B cell (primary cell): ENCODE results near the gene ACSL4. TPM values are rescaled to one million over a fixed set of nuclear protein-coding genes. Genes with fewer than 3 reads are reported as not detected.

Experiments used
- ATAC-seq: fragments of 200-7000 bp; cut with Tn5 transposase; one replicate; pipeline ENCODE4 v1.10.0; 2021; ENCODE audit warnings: low read depth, mild to moderate bottlenecking, moderate number of reproducible peaks, moderate library complexity
- CTCF ChIA-PET: fragments of 350-600 bp; sonication (Branson Sonifier 250); formaldehyde crosslinking; loops from one replicate; lab custom pipeline; 2021; ENCODE audit warnings: antibody characterized with exemption, inconsistent platforms; lab: Charles Lee
- POLR2A ChIA-PET: fragments of 350-600 bp; sonication (Branson Sonifier 250); formaldehyde crosslinking; loops from one replicate; lab custom pipeline; 2021; ENCODE audit warnings: antibody characterized with exemption; lab: Charles Lee
- DNase-seq: peaks from one replicate; pipeline ENCODE4 v3.0.0; 2013
- H2AFZ ChIP-seq: 2 replicates; pipeline ENCODE4 v1.6.1; 2012; ENCODE audit warnings: mild to moderate bottlenecking, low read depth, low read length; ENCODE audit not compliant: insufficient read depth, poor library complexity, severe bottlenecking
- H3K27ac ChIP-seq, 2 donors: 1 replicate in 1 of 2; 2 replicates in 1 of 2; pipeline ENCODE4 v1.5.1; 2012 to 2013; ENCODE audit warnings: low read length in 2 of 2, mild to moderate bottlenecking in 2 of 2, moderate library complexity in 1 of 2
- H3K27me3 ChIP-seq, 4 experiments: fragments of 200-600 bp in 1 of 4; sonication (generic) in 1 of 4; replicated peaks in 1 of 4; 1 replicate in 2 of 4; 2 replicates in 2 of 4; pipeline versions ENCODE4 v1.6.1 to v1.7.0; 2013 to 2016; ENCODE audit warnings: low read length in 3 of 4, mild to moderate bottlenecking in 2 of 4, mixed read lengths in 1 of 4, moderate library complexity in 1 of 4; ENCODE audit not compliant: insufficient read depth in 4 of 4, control insufficient read depth in 3 of 4; ENCODE audit errors: control extremely low read depth in 1 of 4
- H3K36me3 ChIP-seq, 2 experiments: replicated peaks in 1 of 2; 1 replicate in 1 of 2; 2 replicates in 1 of 2; pipeline versions ENCODE4 v1.6.1 to v1.7.1; 2013; ENCODE audit warnings: low read length in 1 of 2; ENCODE audit not compliant: insufficient read depth in 2 of 2, control insufficient read depth in 1 of 2; ENCODE audit errors: control extremely low read depth in 1 of 2, extremely low read depth in 1 of 2
- H3K4me1 ChIP-seq, 2 donors: fragments of 200-600 bp in 1 of 2; sonication (generic) in 1 of 2; 1 replicate in 1 of 2; 2 replicates in 1 of 2; pipeline versions ENCODE4 v1.5.1 to v1.6.1; 2013 to 2017; ENCODE audit warnings: low read length in 2 of 2; ENCODE audit not compliant: control insufficient read depth in 2 of 2, insufficient read depth in 2 of 2
- H3K4me2 ChIP-seq: replicated peaks from 2 replicates; pipeline ENCODE3; 2012; ENCODE audit warnings: mild to moderate bottlenecking, low read depth, low read length; ENCODE audit not compliant: poor library complexity, severe bottlenecking
- H3K4me3 ChIP-seq, 5 experiments: fragments of 200-600 bp in 1 of 5; sonication (generic) in 1 of 5; 1 replicate in 3 of 5; 2 replicates in 2 of 5; pipeline versions ENCODE4 v1.5.1 to v1.7.0; 2011 to 2016; ENCODE audit warnings: low read length in 4 of 5, mild to moderate bottlenecking in 4 of 5, low read depth in 2 of 5, control low read depth in 1 of 5, moderate library complexity in 1 of 5; ENCODE audit not compliant: insufficient read depth in 1 of 5; ENCODE audit errors: control extremely low read depth in 1 of 5, extremely low read depth in 1 of 5
- H3K79me2 ChIP-seq: fragments of 200-600 bp; sonication (generic); one replicate; pipeline ENCODE4 v1.6.0; 2016; ENCODE audit warnings: low read length; ENCODE audit not compliant: control insufficient read depth, insufficient read depth
- H3K9ac ChIP-seq: fragments of 200-600 bp; sonication (generic); 2 replicates; pipeline ENCODE4 v1.6.1; 2017; ENCODE audit warnings: mild to moderate bottlenecking, low read length, moderate library complexity
- H3K9me3 ChIP-seq, 3 donors: one replicate each; pipeline versions ENCODE4 v1.6.1 to v1.7.1; 2013; ENCODE audit warnings: low read length in 2 of 3; ENCODE audit not compliant: control insufficient read depth in 2 of 3, insufficient read depth in 1 of 3; ENCODE audit errors: control extremely low read depth in 1 of 3
- H4K20me1 ChIP-seq: 2 replicates; pipeline ENCODE4 v1.6.0; 2012; ENCODE audit warnings: mild to moderate bottlenecking, low read length; ENCODE audit not compliant: insufficient read depth, control insufficient read depth, poor library complexity, severe bottlenecking
- H3K27ac Mint-ChIP-seq: one replicate; pipeline ENCODE4 v1.8.0; 2021; ENCODE audit warnings: mixed read lengths
- H3K27me3 Mint-ChIP-seq: one replicate; pipeline ENCODE4 v1.8.0; 2021; ENCODE audit warnings: mixed read lengths
- H3K4me1 Mint-ChIP-seq: one replicate; pipeline ENCODE4 v1.8.0; 2021; ENCODE audit warnings: mixed read lengths
- H3K4me3 Mint-ChIP-seq: one replicate; pipeline ENCODE4 v1.8.0; 2021; ENCODE audit warnings: mixed read lengths
- H3K9me3 Mint-ChIP-seq: one replicate; pipeline ENCODE4 v1.8.0; 2022; ENCODE audit warnings: mixed read lengths; ENCODE audit not compliant: insufficient read depth
- EZH2 ChIP-seq: IDR thresholded peaks from 2 replicates; pipeline ENCODE4 v1.6.1; 2012; ENCODE audit warnings: borderline replicate concordance, low read depth, mild to moderate bottlenecking, moderate library complexity, low read length; ENCODE audit not compliant: insufficient read depth, poor library complexity, severe bottlenecking
- WGBS: methylation state at CpG from one replicate; pipeline ENCODE4 v1.1.5; 2013; ENCODE audit warnings: missing lambda C conversion rate; ENCODE audit not compliant: insufficient coverage; 5-methylcytosine and 5-hydroxymethylcytosine counted together
- intact Hi-C: fragments of 100-400 bp; cut with micrococcal nuclease; formaldehyde crosslinking; loops from one replicate; pipeline ENCODE4 v1.10.0; 2022
- polyA plus RNA-seq: library from polyadenylated mRNA; depleted of rRNA; stranded (reverse); fragments of >200 nt; gene quantifications from 2 replicates; pipeline ENCODE4 v1.2.3, GENCODE V29; 2012
- total RNA-seq, 2 donors: library from RNA; stranded (reverse); fragments of 120-200 nt in 1 of 2; gene quantifications; 1 replicate in 1 of 2; 2 replicates in 1 of 2; pipeline versions ENCODE4 v1.2.3 to v1.2.4, GENCODE V29; 2013 to 2022
- TF ChIP-seq, protein P1 (sequence below): fragments of 200-600 bp; IDR thresholded peaks from one replicate; pipeline ENCODE4 v1.8.0; 2022; ENCODE audit warnings: antibody characterized with exemption, mild to moderate bottlenecking

The ACSL4 gene
- total and polyA plus RNA-seq, 2 donors (not counting 1 experiment from before 2014, with no cell fraction given), result 4.0 to 29.1 TPM

DNA sequence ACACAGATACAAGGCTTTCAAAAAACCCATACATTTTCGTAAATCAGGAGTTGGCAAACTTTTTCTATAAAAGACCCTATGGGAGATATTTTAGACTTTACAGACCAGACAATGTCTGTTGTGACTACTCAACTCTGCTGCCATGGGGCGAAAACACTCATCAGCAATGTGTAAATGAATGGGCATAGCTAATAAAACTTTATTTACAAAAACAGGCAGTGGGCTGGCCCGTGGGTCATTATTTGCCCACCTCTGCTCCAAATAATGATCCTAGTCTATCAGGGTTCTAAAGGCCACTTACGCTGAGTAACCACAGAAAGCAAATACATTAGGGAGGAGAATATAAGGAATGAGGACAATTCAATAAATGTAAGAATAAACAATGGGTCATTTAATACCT is 43.9 kb upstream of the ACSL4 start:
- Histone ChIP-seq H3K4me2 (no peak overlapping the region), H3K4me1 (no peaks in the 10 kb centered on the region), H3K9ac (no peak overlapping the region), H3K27me3 (no peaks in the 10 kb centered on the region), H3K79me2 (no peaks in the 10 kb centered on the region), H3K27ac (no peak overlapping the region), H4K20me1 (no peaks in the 10 kb centered on the region), H3K4me3 (no peak overlapping the region), H3K9me3 (no peaks in the 10 kb centered on the region), H2AFZ (no peak overlapping the region), H3K36me3 (no peaks in the 10 kb centered on the region)
- ChIA-PET POLR2A (no interaction called here), CTCF (no interaction called here)
- H3K4me1 Mint-ChIP-seq, result no peaks in the 10 kb centered on the region
- DNase-seq, result no peak
- intact Hi-C loops, result no loop called here
- H3K27ac Mint-ChIP-seq, result no peak overlapping the region
- H3K9me3 Mint-ChIP-seq, result no peaks in the 10 kb centered on the region
- no peak overlapping the region for H3K4me3 Mint-ChIP-seq
- no CpG with 5 or more reads among the region's 4 CpGs for WGBS
- TF ChIP-seq, protein P1, sequence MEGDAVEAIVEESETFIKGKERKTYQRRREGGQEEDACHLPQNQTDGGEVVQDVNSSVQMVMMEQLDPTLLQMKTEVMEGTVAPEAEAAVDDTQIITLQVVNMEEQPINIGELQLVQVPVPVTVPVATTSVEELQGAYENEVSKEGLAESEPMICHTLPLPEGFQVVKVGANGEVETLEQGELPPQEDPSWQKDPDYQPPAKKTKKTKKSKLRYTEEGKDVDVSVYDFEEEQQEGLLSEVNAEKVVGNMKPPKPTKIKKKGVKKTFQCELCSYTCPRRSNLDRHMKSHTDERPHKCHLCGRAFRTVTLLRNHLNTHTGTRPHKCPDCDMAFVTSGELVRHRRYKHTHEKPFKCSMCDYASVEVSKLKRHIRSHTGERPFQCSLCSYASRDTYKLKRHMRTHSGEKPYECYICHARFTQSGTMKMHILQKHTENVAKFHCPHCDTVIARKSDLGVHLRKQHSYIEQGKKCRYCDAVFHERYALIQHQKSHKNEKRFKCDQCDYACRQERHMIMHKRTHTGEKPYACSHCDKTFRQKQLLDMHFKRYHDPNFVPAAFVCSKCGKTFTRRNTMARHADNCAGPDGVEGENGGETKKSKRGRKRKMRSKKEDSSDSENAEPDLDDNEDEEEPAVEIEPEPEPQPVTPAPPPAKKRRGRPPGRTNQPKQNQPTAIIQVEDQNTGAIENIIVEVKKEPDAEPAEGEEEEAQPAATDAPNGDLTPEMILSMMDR, result no peak
- TF ChIP-seq EZH2, result no peak
- no peaks in the 10 kb centered on the region for H3K27me3 Mint-ChIP-seq
- ATAC-seq, result no peak

DNA sequence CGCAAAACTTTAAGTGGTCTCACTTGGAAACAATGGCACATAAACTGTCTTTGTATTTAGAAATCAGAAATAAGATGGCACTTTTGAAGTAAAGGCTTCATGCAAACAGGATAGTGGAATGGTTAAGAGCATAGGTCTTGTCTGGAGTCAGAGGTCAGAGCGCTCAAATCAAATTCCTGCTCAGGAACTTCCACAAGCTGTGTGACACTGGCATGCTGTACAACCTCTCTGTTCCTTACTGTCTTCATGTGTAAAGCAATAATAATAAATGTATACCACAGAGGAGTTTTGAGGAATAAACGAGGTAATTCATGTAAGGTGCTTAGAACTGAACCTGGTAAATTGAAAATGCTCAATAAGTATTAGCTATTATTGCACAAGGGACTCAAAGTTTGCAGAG is 43.4 kb upstream of the ACSL4 start:
- intact Hi-C loops, result no loop called here
- H3K9me3 ChIP-seq, result no peaks in the 10 kb centered on the region
- Mint-ChIP-seq H3K27me3 (no peaks in the 10 kb centered on the region), H3K4me1 (no peaks in the 10 kb centered on the region), H3K27ac (no peak overlapping the region), H3K4me3 (no peak overlapping the region), H3K9me3 (no peaks in the 10 kb centered on the region)
- CTCF ChIA-PET, result no interaction called here
- POLR2A ChIA-PET, result no interaction called here
- TF ChIP-seq EZH2, result no peak
- TF ChIP-seq, protein P1, result no peak
- H3K9ac ChIP-seq, result no peak overlapping the region
- H3K4me1 ChIP-seq, result no peaks in the 10 kb centered on the region
- H2AFZ ChIP-seq, result no peak overlapping the region
- no peak overlapping the region for H3K4me2 ChIP-seq
- ATAC-seq (no peak), DNase-seq (no peak)
- WGBS, result no CpG with 5 or more reads among the region's 3 CpGs
- H3K4me3 ChIP-seq, result no peak overlapping the region
- no peak overlapping the region for H3K27ac ChIP-seq
- no peaks in the 10 kb centered on the region for H4K20me1 ChIP-seq
- H3K27me3 ChIP-seq, result no peaks in the 10 kb centered on the region
- H3K79me2 ChIP-seq, result no peaks in the 10 kb centered on the region
- H3K36me3 ChIP-seq, result no peaks in the 10 kb centered on the region
